SU-DHL-6 (cell line): Measurements from ENCODE around the gene ARMC7.

Source experiments
- H2AFZ ChIP-seq: fragments of 200-600 bp; sonication (generic); 2 replicates; pipeline ENCODE4 v1.6.1; 2014; ENCODE audit warnings: low read depth, mild to moderate bottlenecking, moderate library complexity, mixed read lengths, antibody characterized with exemption, low read length; ENCODE audit not compliant: severe bottlenecking
- H3F3A ChIP-seq: fragments of 200-600 bp; shearing (Covaris generic); 2 replicates; pipeline ENCODE4 v1.6.0; 2016; ENCODE audit warnings: antibody characterized with exemption, mild to moderate bottlenecking; ENCODE audit not compliant: insufficient read depth
- H3K27ac ChIP-seq: fragments of 200-600 bp; sonication (generic); 2 replicates; pipeline ENCODE4 v1.5.1; 2016; ENCODE audit warnings: low read depth, mild to moderate bottlenecking, low read length, moderate library complexity, mixed read lengths
- H3K27me3 ChIP-seq: fragments of 200-600 bp; sonication (generic), shearing (Covaris generic); 2 replicates; pipeline ENCODE4 v1.6.0; 2014; ENCODE audit warnings: mild to moderate bottlenecking, low read length
- H3K36me3 ChIP-seq: fragments of 200-600 bp; sonication (generic); 2 replicates; pipeline ENCODE4 v1.6.1; 2014; ENCODE audit warnings: mild to moderate bottlenecking, low read length, mixed read lengths
- H3K4me2 ChIP-seq: fragments of 300-600, 200-600 bp; shearing (Covaris generic), sonication (generic); 2 replicates; pipeline ENCODE4 v1.6.0; 2014; ENCODE audit warnings: low read length, low read depth, mild to moderate bottlenecking; ENCODE audit not compliant: poor library complexity, severe bottlenecking
- H3K4me3 ChIP-seq: fragments of 200-600 bp; sonication (generic); 2 replicates; pipeline ENCODE4 v1.5.1; 2014; ENCODE audit warnings: antibody characterized with exemption, low read length, mild to moderate bottlenecking, mixed read lengths; ENCODE audit not compliant: insufficient read depth, poor library complexity, severe bottlenecking
- H3K79me2 ChIP-seq: fragments of 200-600 bp; sonication (generic); 2 replicates; pipeline ENCODE4 v1.6.1; 2014; ENCODE audit warnings: mild to moderate bottlenecking, low read length, moderate library complexity; ENCODE audit not compliant: insufficient read depth
- H3K9ac ChIP-seq: fragments of 200-600 bp; sonication (generic); 2 replicates; pipeline ENCODE4 v1.7.0; 2014; ENCODE audit warnings: mild to moderate bottlenecking, low read length
- H3K9me2 ChIP-seq: fragments of 200-600 bp; sonication (generic); replicated peaks from 2 replicates; pipeline ENCODE4 v1.6.1; 2014; ENCODE audit warnings: low read length; ENCODE audit not compliant: insufficient read depth
- H3K9me3 ChIP-seq: fragments of 200-600 bp; sonication (generic); 2 replicates; pipeline ENCODE4 v1.6.1; 2014; ENCODE audit warnings: low read length, mixed read lengths; ENCODE audit not compliant: insufficient read depth
- H4K20me1 ChIP-seq: fragments of 200-600 bp; sonication (generic); 2 replicates; pipeline ENCODE4 v1.6.1; 2014; ENCODE audit warnings: low read depth, mild to moderate bottlenecking, antibody characterized with exemption, low read length, moderate library complexity, mixed read lengths
- CTCF ChIP-seq: fragments of 200-600 bp; sonication (generic); IDR thresholded peaks from one replicate; pipeline ENCODE4 v1.5.1; 2017; ENCODE audit warnings: antibody characterized with exemption, mild to moderate bottlenecking, low read length, moderate library complexity; ENCODE audit not compliant: insufficient read depth, poor library complexity, severe bottlenecking
- EZH2phosphoT487 ChIP-seq: fragments of 200-600 bp; sonication (generic), shearing (Covaris generic); conservative IDR thresholded peaks from 2 replicates; pipeline ENCODE4 v1.6.1; 2018; ENCODE audit warnings: mild to moderate bottlenecking, antibody characterized with exemption, low read length, moderate library complexity, mixed read lengths

The ARMC7 gene

GRCh38 chr17:75077072-75077495 is 32.7 kb upstream of the ARMC7 start:
- H4K20me1 ChIP-seq = no peaks in the 10 kb centered on the region
- H3K79me2 ChIP-seq = no peaks in the 10 kb centered on the region
- no peaks in the 10 kb centered on the region for H3K9me3 ChIP-seq
- peak overlapping the region; percentile 59 for H2AFZ ChIP-seq
- H3K4me2 ChIP-seq = no peak overlapping the region
- no peaks in the 10 kb centered on the region for H3F3A ChIP-seq
- no peak overlapping the region for H3K27ac ChIP-seq
- H3K36me3 ChIP-seq = no peaks in the 10 kb centered on the region
- TF ChIP-seq EZH2phosphoT487 = no peak
- TF ChIP-seq CTCF = no peak
- H3K9ac ChIP-seq = no peak overlapping the region
- H3K4me3 ChIP-seq = no peak overlapping the region
- H3K27me3 ChIP-seq = no peaks in the 10 kb centered on the region
- no peaks in the 10 kb centered on the region for H3K9me2 ChIP-seq

GRCh38 chr17:75077496-75078283 is 32.1 kb upstream of the ARMC7 start:
- TF ChIP-seq CTCF = no peak
- TF ChIP-seq EZH2phosphoT487 = no peak
- Histone ChIP-seq H4K20me1 (no peaks in the 10 kb centered on the region), H3K27ac (no peak overlapping the region), H3K79me2 (no peaks in the 10 kb centered on the region), H3K4me2 (peak overlapping the region; percentile 31), H3F3A (no peaks in the 10 kb centered on the region), H3K9me3 (no peaks in the 10 kb centered on the region), H3K9me2 (no peaks in the 10 kb centered on the region), H3K36me3 (no peaks in the 10 kb centered on the region), H3K4me3 (no peak overlapping the region), H2AFZ (peak overlapping the region; percentile 59), H3K9ac (no peak overlapping the region), H3K27me3 (no peaks in the 10 kb centered on the region)

GRCh38 chr17:75078284-75079022 is 31.3 kb upstream of the ARMC7 start:
- Histone ChIP-seq H3K27ac (no peak overlapping the region), H3K79me2 (no peaks in the 10 kb centered on the region), H3K36me3 (no peaks in the 10 kb centered on the region), H3K4me3 (no peak overlapping the region), H3K27me3 (no peaks in the 10 kb centered on the region), H3K9me3 (no peaks in the 10 kb centered on the region), H4K20me1 (no peaks in the 10 kb centered on the region), H3K9ac (no peak overlapping the region), H3F3A (no peaks in the 10 kb centered on the region), H2AFZ (no peak overlapping the region), H3K4me2 (no peak overlapping the region), H3K9me2 (no peaks in the 10 kb centered on the region)
- TF ChIP-seq CTCF = no peak
